Uterus (tissue), 2 donors: ENCODE results near the gene ADRA2C.

ENCODE experiments used
- CTCF ChIP-seq, 4 experiments: fragments of 200-600 bp in 2 of 4; fragments of 450-650 bp in 2 of 4; sonication (generic) in 2 of 4; IDR thresholded peaks; one replicate each; pipeline ENCODE4 v1.5.1; 2016 to 2019; ENCODE audit warnings: antibody characterized with exemption in 4 of 4, mild to moderate bottlenecking in 2 of 4, moderate library complexity in 1 of 4
- POLR2A ChIP-seq, 2 donors: fragments of 450-650 bp; IDR thresholded peaks; one replicate each; pipeline ENCODE4 v1.6.1; 2016; ENCODE audit warnings: antibody characterized with exemption in 2 of 2, mild to moderate bottlenecking in 1 of 2, moderate library complexity in 1 of 2

- TF ChIP-seq POLR2A (IDR thresholded peaks at IDR 0.05), result no peak
- no peak for TF ChIP-seq CTCF (IDR thresholded peaks at IDR 0.05)
Measured at GRCh38 chr4:3723232-3723642, 42.9 kb upstream of the ADRA2C start.
